GM18951 (cell line): ENCODE results near the gene CLK3.

Experiments
- POLR2A ChIP-seq: IDR thresholded peaks from 4 replicates; pipeline ENCODE4 v1.6.1; 2011; ENCODE audit warnings: mild to moderate bottlenecking; ENCODE audit not compliant: insufficient read length, insufficient read depth; ENCODE audit errors: extremely low read depth
- in situ Hi-C: fragments of 300-500 bp; cut with MboI; formaldehyde crosslinking; loops from one replicate; pipeline ENCODE4 v1.12.0; 2022; ENCODE audit warnings: low sequenced_read_pairs, mixed read lengths, inconsistent platforms; ENCODE audit not compliant: unreplicated experiment

Gene CLK3

DNA sequence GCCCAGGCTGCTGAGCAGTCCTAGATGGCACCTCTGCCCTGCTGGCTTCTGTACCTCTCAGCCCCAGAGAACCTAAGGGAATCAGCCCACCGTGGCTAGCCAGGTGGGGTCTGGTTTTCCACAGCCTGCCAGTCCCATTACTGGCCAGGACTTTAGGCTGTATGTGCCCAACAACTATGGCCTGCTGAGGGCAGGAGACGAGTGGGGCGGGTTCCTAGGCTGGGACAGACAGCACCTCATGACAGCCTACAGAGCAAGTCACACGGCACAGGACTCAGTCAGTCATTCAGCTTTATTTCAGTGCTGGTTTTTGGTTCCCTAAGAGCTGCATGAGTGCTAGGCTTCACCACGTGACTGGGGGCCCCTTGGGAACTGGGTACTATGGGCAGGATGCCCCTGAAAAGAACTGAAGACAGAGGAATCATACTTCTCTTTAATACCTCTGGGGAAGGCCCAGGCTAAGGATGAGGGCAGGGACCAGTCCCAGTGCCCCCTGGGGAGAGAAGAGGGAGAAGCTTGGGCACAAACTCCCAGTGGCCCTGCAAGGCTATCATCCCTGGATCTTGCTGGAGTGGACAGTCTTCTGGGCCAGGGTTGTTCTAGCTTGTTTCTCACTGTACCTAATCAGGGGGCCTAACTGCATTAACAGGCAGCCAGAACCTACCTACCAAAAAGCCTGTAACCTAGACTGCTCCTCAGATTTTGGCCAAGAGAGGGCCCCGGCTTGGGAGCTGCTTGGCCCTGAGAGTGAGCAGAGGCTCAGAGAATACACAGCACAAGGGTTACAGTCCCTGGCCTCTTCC is 14.8 kb downstream of the CLK3 start:
- in situ Hi-C loops, result loop anchor here (25.0 kb wide), 1 partner anchor 307 kb away; the partner anchor contains the start of gene COX5A
- no peak for TF ChIP-seq POLR2A

DNA sequence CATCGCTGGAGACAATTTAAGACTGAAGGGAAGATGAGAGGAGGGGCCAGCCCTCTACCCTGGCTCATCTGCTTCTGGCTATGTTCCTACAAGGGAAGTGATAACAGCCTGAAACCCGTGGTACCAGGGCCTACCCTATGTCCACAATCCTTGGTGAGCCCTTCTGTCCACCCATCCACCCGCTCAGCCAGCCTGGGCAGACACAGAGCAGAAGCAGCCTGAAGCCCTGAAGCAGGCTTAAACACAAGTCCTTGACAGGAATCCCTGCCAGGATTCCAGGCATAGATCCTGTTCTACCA is 15.4 kb downstream of the CLK3 start:
- in situ Hi-C loops, result loop anchor here (25.0 kb wide), 1 partner anchor 306 kb away; the partner anchor contains the start of gene COX5A
- TF ChIP-seq POLR2A, result no peak

DNA sequence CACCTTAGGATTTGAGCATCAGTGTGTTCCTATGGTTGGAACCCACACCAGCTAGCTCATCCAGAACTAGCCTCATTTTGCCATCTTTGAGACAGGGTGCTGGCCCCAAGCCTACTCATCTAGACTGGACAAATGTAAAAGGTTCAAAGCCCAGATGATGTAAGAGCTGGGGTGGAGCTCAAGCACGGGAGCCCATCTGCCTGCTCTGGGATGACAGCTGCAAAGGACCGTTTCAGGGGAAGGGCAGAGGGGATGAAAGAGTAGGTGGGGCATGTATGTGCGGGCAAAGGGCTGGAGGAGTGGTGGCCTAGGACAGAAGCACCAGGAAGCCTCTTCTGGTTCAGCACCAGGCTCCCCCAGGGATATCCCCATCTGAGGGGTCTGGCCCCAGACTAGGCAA is 15.8 kb downstream of the CLK3 start:
- in situ Hi-C loops, result loop anchor here (25.0 kb wide), 1 partner anchor 306 kb away; the partner anchor contains the start of gene COX5A
- TF ChIP-seq POLR2A, result no peak

DNA sequence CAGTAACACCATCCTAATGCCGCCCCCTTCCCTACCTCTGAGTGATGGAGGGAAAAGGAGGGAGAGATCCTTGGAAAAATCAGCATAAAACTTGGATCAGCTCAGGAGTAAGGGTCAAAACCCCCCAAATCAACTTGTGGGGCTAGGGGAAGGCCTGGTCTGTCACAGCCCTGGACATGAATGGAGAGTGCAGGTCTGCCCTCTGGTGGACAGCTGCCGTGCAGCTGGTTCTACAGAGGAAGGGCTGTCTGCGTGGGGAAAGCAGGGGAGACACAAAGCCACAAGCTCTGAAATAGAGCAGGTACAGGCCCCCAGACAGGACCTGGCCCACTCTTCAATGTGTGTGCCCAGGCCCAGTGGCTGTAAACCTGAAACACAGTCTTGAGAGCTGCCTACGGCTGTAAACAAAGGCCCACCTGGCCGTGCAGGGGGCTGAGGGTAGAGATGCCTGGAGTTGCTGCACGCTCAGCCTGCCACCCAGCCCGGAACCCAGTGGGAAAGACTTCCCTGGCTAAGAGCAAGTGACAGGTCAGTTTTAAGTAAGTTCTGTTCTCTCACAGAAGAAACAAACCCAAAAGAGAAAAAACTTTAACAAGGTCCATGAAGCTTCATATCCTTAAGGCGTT is 16.4 kb downstream of the CLK3 start:
- in situ Hi-C loops, result loop anchor here (25.0 kb wide), 1 partner anchor 305 kb away; the partner anchor contains the start of gene COX5A
- TF ChIP-seq POLR2A, result no peak

DNA sequence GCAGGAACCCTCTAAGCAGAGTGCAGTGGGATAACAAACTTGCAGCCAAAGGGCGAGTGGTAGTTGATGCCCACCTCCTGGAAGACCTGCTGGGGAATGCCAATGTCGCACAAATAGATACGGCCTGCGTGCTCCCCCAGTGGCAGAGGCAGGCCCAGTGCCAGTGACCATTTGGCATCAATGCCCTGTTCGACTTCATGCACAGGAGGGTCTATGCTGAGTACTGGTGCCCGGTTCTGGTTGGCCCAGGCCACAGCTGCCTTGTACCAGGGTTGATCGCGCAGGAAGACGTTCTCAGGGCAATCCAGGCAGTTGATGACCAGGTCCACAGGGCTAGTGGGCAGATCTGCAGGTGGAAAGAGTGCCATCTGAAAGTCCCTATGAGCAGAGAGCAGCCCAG is 17.0 kb downstream of the CLK3 start:
- in situ Hi-C loops, result loop anchor here (25.0 kb wide), 1 partner anchor 305 kb away; the partner anchor contains the start of gene COX5A
- TF ChIP-seq POLR2A, result no peak

DNA sequence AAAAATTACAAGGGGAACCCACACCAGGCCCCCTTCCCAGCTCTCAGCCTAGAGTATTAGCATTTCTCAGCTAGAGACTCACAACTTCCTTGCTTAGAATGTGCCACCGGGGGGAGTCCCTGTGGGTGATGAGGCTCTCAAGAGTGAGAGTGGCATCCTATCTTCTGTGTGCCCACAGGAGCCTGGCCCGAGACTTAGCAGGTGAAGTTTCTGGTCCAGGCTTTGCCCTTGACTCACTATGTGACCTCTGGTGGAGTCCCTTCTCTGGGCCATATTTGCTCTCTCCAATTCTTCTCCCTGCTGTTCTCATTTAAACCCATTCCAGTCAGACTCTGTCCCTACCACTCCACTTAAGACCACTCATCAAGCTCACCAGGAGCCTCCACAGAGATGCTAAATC is 18.1 kb downstream of the CLK3 start:
- in situ Hi-C loops, result loop anchor here (25.0 kb wide), 1 partner anchor 304 kb away; the partner anchor contains the start of gene COX5A
- TF ChIP-seq POLR2A, result no peak

DNA sequence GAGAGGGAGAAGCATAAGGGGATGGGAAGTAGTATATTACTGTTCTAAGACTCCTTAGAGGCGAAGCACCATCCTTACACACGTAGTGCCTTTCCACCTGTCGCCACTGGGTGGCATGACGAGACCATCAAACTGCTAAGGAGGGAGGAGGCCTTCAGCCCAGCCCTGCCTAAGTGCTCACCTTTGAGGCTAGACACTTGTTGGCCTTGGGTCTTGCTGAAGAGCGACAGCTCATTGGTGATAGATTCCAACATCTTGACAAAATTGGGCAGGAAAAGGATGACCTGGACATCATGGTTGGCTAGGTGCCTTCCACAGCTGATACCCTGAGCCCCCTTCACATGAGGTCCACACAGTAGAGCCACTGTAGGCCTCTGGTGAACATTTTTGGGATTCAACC is 19.6 kb downstream of the CLK3 start:
- no peak for TF ChIP-seq POLR2A
- in situ Hi-C loops, result loop anchor here (25.0 kb wide), 1 partner anchor 302 kb away; the partner anchor contains the start of gene COX5A

DNA sequence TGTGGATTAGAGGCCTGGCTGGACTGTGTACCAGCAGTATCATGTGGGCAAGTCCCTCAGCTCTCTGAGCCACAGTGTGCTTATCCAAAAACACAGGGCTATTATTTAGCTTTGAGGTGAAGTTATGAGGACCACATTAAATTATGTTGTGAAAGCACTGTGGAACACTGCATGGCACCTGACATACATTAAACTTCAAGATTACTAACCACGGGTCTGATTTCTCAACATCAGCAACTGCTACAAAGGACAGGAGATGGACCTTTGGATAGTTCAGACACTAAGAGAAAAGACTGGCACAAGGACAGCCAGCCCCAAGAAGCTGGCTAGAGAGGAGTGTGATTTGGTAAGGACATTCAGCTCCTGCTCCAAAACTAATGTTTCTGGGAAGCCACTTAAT is 21.3 kb downstream of the CLK3 start:
- in situ Hi-C loops, result loop anchor here (25.0 kb wide), 1 partner anchor 300 kb away; the partner anchor contains the start of gene COX5A
- TF ChIP-seq POLR2A, result no peak

DNA sequence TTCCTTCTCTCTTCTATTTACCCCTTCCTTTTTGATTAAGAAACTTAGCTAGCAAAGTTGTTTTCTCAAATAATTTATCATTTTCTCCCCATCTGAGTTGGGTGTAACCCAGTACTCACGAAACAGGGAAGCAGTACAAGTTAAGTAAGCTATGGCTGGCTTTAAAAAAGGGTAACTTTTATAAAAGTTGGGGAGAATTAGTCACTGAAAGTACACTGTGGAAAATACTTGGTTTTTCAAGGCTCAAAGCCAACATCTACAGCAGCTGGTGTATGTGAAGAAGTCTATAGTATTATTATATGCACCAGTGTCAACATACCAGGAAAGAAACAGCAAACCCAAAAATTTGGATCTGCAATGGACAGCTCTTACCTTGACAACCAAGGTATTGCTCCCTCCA is 25.5 kb downstream of the CLK3 start:
- no peak for TF ChIP-seq POLR2A
- in situ Hi-C loops, result loop anchor here (5.0 to 25.0 kb wide), 2 partner anchors 106 to 296 kb away; partner anchors contain the start of genes COX5A and CYP1A2

DNA sequence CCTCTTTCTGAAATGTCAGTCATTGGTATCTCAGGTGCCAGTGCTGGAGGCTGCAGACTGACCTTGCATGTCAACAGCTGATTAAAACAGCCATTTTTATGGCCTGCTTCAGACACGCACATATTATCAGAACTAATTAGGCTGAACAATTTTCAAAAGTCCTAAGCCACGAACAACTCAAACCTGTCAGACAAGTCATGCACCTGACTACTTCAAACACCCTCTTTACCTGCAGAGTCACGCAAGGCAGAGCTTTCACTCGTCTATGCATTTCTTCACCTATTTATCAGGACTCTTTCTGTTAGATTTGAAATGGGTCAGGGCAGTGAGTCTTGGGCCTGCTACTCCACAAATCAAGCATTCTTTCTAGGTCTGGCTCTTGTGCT is 26.7 kb downstream of the CLK3 start:
- no peak for TF ChIP-seq POLR2A
- in situ Hi-C loops, result loop anchor here (5.0 to 25.0 kb wide), 2 partner anchors 105 to 295 kb away; partner anchors contain the start of genes COX5A and CYP1A2

DNA sequence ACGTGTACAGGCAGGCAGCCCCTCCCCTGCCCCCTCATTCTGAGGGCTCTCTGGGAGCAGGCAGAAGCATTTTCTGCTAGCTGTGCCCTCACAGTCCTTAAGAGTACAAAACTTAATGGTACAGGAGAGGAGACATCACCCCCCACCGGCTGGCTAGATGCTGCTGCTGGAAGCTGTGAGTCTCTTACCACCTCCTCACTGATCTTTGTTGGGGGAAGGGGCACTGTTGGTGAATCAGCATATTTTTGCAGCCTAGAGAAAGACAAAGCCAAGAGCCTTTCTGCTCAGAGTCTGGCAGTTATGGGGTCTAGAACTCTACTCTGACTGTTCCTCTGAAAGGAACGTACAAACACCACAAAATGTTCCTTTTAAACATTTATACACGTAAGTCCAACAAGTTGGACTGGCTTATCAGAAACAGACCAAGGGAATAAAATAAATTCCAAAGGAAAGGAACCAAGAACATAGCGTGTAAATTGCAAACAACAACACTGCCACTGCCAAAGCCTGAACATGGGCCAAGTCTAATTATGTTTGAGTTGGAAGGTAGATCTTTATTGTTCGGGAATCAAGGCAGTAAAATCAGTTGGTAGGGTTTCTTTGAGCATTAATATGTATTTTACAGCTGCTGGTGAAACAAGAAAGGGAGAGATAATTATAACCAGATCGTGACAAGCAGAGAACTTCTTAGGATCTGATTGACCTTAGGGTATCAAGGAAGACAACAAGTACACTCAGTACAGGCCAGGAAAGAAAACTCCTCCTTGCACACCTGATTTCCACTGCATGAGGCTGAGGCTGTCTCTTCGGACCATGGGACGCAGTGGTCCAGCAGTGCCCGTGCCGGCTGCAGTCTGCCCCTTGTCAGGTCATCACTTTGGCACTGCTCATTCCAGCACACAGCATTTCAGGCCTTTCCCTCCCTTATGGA is 27.4 kb downstream of the CLK3 start:
- in situ Hi-C loops, result loop anchor here (5.0 to 25.0 kb wide), 2 partner anchors 104 to 294 kb away; partner anchors contain the start of genes COX5A and CYP1A2
- no peak for TF ChIP-seq POLR2A

DNA sequence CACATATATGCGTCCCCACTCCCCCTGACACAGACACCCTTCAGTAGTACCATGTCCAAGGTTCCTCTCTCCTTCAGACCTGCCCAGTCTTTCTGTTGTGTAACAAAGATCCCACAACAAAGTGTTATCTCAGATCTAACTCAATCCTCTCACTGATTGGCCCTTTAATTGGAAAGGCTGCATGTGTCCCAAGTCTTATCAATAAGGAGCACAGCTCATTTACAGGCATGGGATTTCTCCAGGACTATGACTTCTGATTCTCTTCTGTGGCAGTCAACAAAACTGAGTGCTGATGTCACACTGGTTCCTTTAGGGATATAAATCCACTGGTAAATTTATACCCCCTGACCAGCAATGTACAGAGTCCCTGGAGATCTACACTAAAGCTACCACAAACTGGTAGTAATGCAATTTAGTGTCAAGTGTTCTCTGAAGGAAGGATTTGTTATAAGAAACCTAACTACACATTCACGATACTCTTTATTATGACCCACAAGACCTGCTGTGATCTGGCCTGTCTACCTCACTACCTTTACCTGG is 28.1 kb downstream of the CLK3 start:
- TF ChIP-seq POLR2A, result no peak
- in situ Hi-C loops, result loop anchor here (5.0 to 25.0 kb wide), 2 partner anchors 104 to 294 kb away; partner anchors contain the start of genes COX5A and CYP1A2
